ENCODE data around the gene LRMDA.

DNA sequence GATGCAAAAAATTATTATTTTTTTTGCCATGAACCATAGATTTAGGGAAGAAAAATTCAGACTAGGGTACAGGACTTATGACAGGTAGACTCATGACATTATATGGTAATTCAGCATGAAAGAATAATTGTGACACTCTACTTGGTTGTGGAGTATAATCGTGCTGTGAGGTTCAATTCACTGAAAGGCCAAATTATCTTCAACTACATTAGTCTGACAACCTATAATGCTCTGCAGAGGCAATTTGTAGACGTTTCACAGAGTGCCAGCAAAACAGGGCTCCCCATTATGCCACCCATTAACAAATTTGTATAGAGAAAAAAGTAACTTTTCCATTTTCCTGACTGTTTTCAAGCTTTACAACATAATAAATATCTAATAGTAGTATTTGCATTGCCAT is 292.6 kb downstream of the LRMDA start:
- no peak for TF ChIP-seq MAFK (IDR thresholded peaks at IDR 0.05; ENCODE audit: low read depth, low read length)
- TF ChIP-seq, protein P1, sequence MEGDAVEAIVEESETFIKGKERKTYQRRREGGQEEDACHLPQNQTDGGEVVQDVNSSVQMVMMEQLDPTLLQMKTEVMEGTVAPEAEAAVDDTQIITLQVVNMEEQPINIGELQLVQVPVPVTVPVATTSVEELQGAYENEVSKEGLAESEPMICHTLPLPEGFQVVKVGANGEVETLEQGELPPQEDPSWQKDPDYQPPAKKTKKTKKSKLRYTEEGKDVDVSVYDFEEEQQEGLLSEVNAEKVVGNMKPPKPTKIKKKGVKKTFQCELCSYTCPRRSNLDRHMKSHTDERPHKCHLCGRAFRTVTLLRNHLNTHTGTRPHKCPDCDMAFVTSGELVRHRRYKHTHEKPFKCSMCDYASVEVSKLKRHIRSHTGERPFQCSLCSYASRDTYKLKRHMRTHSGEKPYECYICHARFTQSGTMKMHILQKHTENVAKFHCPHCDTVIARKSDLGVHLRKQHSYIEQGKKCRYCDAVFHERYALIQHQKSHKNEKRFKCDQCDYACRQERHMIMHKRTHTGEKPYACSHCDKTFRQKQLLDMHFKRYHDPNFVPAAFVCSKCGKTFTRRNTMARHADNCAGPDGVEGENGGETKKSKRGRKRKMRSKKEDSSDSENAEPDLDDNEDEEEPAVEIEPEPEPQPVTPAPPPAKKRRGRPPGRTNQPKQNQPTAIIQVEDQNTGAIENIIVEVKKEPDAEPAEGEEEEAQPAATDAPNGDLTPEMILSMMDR (conservative IDR thresholded peaks at IDR 0.05; ENCODE audit: low read depth, low read length): no peak
- TF ChIP-seq RFX5 (IDR thresholded peaks at IDR 0.05; ENCODE audit: low read depth, low read length): no peak
- no peak for TF ChIP-seq FOS (IDR thresholded peaks at IDR 0.05; ENCODE audit: low read depth, low read length)
- no peak for TF ChIP-seq BHLHE40 (IDR thresholded peaks at IDR 0.05; ENCODE audit: low read depth, low read length)
- TF ChIP-seq MXI1 (IDR thresholded peaks at IDR 0.05; ENCODE audit: borderline replicate concordance, low read depth, low read length): no peak
- TF ChIP-seq RAD21 (IDR thresholded peaks at IDR 0.05; ENCODE audit: low read length): no peak
- TF ChIP-seq, protein P2, sequence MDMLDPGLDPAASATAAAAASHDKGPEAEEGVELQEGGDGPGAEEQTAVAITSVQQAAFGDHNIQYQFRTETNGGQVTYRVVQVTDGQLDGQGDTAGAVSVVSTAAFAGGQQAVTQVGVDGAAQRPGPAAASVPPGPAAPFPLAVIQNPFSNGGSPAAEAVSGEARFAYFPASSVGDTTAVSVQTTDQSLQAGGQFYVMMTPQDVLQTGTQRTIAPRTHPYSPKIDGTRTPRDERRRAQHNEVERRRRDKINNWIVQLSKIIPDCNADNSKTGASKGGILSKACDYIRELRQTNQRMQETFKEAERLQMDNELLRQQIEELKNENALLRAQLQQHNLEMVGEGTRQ (IDR thresholded peaks at IDR 0.05; ENCODE audit: low read depth, low read length): no peak
- no peak for TF ChIP-seq CEBPB (IDR thresholded peaks at IDR 0.05; ENCODE audit: low read depth, low read length)
- TF ChIP-seq, protein P3, sequence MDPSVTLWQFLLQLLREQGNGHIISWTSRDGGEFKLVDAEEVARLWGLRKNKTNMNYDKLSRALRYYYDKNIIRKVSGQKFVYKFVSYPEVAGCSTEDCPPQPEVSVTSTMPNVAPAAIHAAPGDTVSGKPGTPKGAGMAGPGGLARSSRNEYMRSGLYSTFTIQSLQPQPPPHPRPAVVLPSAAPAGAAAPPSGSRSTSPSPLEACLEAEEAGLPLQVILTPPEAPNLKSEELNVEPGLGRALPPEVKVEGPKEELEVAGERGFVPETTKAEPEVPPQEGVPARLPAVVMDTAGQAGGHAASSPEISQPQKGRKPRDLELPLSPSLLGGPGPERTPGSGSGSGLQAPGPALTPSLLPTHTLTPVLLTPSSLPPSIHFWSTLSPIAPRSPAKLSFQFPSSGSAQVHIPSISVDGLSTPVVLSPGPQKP (IDR thresholded peaks at IDR 0.05; ENCODE audit: borderline replicate concordance, low read depth, low read length): no peak
- TF ChIP-seq POLR2A (IDR thresholded peaks at IDR 0.05; ENCODE audit: low read depth, low read length): no peak
- TF ChIP-seq SMC3 (IDR thresholded peaks at IDR 0.05; ENCODE audit: low read depth, low read length): no peak
- no peak for TF ChIP-seq RCOR1 (IDR thresholded peaks at IDR 0.05; ENCODE audit: insufficient replicate concordance, low read length)
- TF ChIP-seq CHD1 (IDR thresholded peaks at IDR 0.05; ENCODE audit: low read depth, low read length): no peak

Measured in IMR-90 (cell line).